ENCODE results near the gene SMPX.

SMPX gene
- long read RNA-seq = 0 reads

DNA sequence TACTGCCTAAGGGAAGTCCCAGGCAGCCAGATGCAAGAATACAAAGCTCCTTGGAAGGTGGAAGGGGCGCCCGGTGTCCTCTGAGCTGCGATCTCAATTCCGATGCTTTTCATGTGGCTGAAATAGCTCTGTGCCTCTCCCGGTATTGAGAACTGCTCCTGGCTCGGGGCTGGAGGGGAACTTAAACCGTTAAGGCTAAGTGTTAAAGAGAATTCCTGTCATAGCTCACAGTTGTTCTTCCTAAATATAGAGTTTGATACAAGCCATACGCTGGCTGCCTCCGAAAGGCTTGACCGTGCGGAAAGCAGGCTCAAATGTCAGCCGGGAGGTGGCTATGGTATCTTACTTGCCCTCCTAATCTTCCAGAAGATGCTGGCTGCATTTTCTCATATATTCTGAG lies at the start of gene SMPX:
SMPX (minus strand) TSS at position 157 of the 400 bp plus-strand sequence. CDS start 3,826 bp downstream, outside the sequence.
- TF ChIP-seq, protein P1, sequence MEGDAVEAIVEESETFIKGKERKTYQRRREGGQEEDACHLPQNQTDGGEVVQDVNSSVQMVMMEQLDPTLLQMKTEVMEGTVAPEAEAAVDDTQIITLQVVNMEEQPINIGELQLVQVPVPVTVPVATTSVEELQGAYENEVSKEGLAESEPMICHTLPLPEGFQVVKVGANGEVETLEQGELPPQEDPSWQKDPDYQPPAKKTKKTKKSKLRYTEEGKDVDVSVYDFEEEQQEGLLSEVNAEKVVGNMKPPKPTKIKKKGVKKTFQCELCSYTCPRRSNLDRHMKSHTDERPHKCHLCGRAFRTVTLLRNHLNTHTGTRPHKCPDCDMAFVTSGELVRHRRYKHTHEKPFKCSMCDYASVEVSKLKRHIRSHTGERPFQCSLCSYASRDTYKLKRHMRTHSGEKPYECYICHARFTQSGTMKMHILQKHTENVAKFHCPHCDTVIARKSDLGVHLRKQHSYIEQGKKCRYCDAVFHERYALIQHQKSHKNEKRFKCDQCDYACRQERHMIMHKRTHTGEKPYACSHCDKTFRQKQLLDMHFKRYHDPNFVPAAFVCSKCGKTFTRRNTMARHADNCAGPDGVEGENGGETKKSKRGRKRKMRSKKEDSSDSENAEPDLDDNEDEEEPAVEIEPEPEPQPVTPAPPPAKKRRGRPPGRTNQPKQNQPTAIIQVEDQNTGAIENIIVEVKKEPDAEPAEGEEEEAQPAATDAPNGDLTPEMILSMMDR (IDR thresholded peaks at IDR 0.05; ENCODE audit: insufficient read depth, low read length) = no peak
- TF ChIP-seq POLR2AphosphoS5 (IDR thresholded peaks at IDR 0.05; ENCODE audit: low read depth) (no peak), SPI1 (IDR thresholded peaks at IDR 0.05; ENCODE audit: borderline replicate concordance, low read depth) (no peak), GABPA (IDR thresholded peaks at IDR 0.05; ENCODE audit: low read depth) (no peak)
- TF ChIP-seq, protein P2, sequence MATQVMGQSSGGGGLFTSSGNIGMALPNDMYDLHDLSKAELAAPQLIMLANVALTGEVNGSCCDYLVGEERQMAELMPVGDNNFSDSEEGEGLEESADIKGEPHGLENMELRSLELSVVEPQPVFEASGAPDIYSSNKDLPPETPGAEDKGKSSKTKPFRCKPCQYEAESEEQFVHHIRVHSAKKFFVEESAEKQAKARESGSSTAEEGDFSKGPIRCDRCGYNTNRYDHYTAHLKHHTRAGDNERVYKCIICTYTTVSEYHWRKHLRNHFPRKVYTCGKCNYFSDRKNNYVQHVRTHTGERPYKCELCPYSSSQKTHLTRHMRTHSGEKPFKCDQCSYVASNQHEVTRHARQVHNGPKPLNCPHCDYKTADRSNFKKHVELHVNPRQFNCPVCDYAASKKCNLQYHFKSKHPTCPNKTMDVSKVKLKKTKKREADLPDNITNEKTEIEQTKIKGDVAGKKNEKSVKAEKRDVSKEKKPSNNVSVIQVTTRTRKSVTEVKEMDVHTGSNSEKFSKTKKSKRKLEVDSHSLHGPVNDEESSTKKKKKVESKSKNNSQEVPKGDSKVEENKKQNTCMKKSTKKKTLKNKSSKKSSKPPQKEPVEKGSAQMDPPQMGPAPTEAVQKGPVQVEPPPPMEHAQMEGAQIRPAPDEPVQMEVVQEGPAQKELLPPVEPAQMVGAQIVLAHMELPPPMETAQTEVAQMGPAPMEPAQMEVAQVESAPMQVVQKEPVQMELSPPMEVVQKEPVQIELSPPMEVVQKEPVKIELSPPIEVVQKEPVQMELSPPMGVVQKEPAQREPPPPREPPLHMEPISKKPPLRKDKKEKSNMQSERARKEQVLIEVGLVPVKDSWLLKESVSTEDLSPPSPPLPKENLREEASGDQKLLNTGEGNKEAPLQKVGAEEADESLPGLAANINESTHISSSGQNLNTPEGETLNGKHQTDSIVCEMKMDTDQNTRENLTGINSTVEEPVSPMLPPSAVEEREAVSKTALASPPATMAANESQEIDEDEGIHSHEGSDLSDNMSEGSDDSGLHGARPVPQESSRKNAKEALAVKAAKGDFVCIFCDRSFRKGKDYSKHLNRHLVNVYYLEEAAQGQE (IDR thresholded peaks at IDR 0.05; ENCODE audit: insufficient replicate concordance, low read depth) = no peak
- Histone ChIP-seq H3K4me3 (replicated peaks; ENCODE audit: insufficient read depth, low read length) (no peak within 1 kb of the TSS), H3K27me3 (ENCODE audit: insufficient read depth, poor library complexity, severe bottlenecking) (no peaks in the 10 kb centered on the region), H3K27ac (replicated peaks) (no peak within 1 kb of the TSS)
- no peak for DNase-seq (ENCODE audit: low read depth in 1 of 2, low spot score in 1 of 2)

- DNase-seq (ENCODE audit: low read depth in 1 of 2, low spot score in 1 of 2) = no peak
- no peak overlapping the region for H3K27ac ChIP-seq (replicated peaks)
- no peak for TF ChIP-seq SPI1 (IDR thresholded peaks at IDR 0.05; ENCODE audit: borderline replicate concordance, low read depth)
- no peak overlapping the region for H3K4me3 ChIP-seq (replicated peaks; ENCODE audit: insufficient read depth, low read length)
- H3K27me3 ChIP-seq (ENCODE audit: insufficient read depth, poor library complexity, severe bottlenecking) = no peaks in the 10 kb centered on the region
These were observed 48.8 kb upstream of the SMPX start for GRCh38 chrX:21806691-21807090.

DNA sequence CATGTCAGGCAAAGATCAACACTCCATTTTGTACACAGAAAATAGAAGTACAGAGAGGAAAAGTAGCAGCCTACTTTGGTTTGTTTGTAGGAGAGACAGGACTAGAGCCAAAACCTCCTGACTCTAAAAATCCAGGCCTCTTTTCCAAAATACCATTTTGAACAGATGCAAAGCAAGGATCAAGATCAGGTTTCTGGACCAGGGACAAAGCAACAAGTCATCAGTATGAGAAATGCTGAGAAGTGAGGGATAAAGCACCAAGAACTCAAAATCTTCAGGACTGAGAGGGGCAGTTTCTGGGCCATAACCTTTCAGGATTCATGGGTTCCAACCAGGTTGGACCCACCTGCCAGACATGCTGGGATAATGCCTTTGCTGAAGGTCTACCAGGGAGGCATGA lies 44.9 kb upstream of the SMPX start:
- TF ChIP-seq POLR2AphosphoS5 (IDR thresholded peaks at IDR 0.05; ENCODE audit: low read depth) = no peak
- TF ChIP-seq, protein P1 (IDR thresholded peaks at IDR 0.05; ENCODE audit: insufficient read depth, low read length) = no peak
- TF ChIP-seq GABPA (IDR thresholded peaks at IDR 0.05; ENCODE audit: low read depth) = no peak
- TF ChIP-seq, protein P2 (IDR thresholded peaks at IDR 0.05; ENCODE audit: insufficient replicate concordance, low read depth) = no peak
- TF ChIP-seq SPI1 (IDR thresholded peaks at IDR 0.05; ENCODE audit: borderline replicate concordance, low read depth) = no peak
- no peak for DNase-seq (ENCODE audit: low read depth in 1 of 2, low spot score in 1 of 2)
- no peak overlapping the region for H3K27ac ChIP-seq (replicated peaks)

GRCh38 chrX:21802054-21802670 lies 44.2 kb upstream of the SMPX start:
- no peak for DNase-seq (ENCODE audit: low read depth in 1 of 2, low spot score in 1 of 2)
- Histone ChIP-seq H3K27ac (replicated peaks) (no peak overlapping the region), H3K4me3 (replicated peaks; ENCODE audit: insufficient read depth, low read length) (no peak overlapping the region), H3K27me3 (ENCODE audit: insufficient read depth, poor library complexity, severe bottlenecking) (no peaks in the 10 kb centered on the region)
- TF ChIP-seq, protein P1 (IDR thresholded peaks at IDR 0.05; ENCODE audit: insufficient read depth, low read length) = no peak
- TF ChIP-seq GABPA (IDR thresholded peaks at IDR 0.05; ENCODE audit: low read depth) (no peak), SPI1 (IDR thresholded peaks at IDR 0.05; ENCODE audit: borderline replicate concordance, low read depth) (no peak), POLR2AphosphoS5 (IDR thresholded peaks at IDR 0.05; ENCODE audit: low read depth) (no peak)
- TF ChIP-seq, protein P2 (IDR thresholded peaks at IDR 0.05; ENCODE audit: insufficient replicate concordance, low read depth) = no peak

More for the DNA sequence above, 44.9 kb upstream of the SMPX start:
- Histone ChIP-seq H3K27me3 (ENCODE audit: insufficient read depth, poor library complexity, severe bottlenecking) (no peaks in the 10 kb centered on the region), H3K4me3 (replicated peaks; ENCODE audit: insufficient read depth, low read length) (no peak overlapping the region)

Measured in HL-60 (cell line).